Cardiac fibroblast (primary cell): Measurements from ENCODE around the gene AXDND1.
A peak's percentile ranks its signal among the peaks of the same experiment; 100 is the strongest.

Source experiments
- DNase-seq, 2 donors: peaks; one replicate each; pipeline versions ENCODE4 v3.0.0 to v3.0.0-alpha.2; 2010; ENCODE audit warnings: low read depth in 2 of 2
- H3K4me3 ChIP-seq, 2 donors: replicated peaks in 1 of 2; 1 replicate in 1 of 2; 2 replicates in 1 of 2; pipeline ENCODE4 v1.5.1; 2011; ENCODE audit warnings: low read depth in 2 of 2, low read length in 2 of 2, mild to moderate bottlenecking in 2 of 2, moderate library complexity in 1 of 2
- TF ChIP-seq, protein P1 (sequence below): IDR thresholded peaks from one replicate; pipeline ENCODE4 v1.5.1; 2011; ENCODE audit warnings: low read depth, mild to moderate bottlenecking, low read length, inconsistent platforms

AXDND1 gene

DNA sequence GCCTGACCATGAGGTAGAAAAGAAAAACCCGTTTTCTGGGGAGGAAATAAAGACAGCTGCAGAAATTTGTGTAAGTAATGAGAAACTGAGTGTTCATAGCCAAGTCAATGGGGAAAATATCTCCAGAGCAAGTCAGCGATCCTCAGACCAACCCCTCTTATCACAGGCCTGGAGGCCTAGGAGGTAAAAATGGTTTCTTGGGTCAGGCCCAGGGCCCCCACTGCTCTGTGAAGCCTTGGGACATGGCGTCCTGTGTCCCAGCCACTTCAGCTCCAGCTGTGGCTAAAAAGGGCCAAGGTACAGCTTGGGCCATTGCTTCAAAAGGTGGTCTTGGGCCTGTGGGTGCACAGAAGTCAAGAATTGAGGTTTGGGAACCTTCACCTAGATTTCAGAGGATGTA is 108.9 kb downstream of the AXDND1 start:
- no peak overlapping the region for H3K4me3 ChIP-seq
- no peak for DNase-seq
- TF ChIP-seq, protein P1, sequence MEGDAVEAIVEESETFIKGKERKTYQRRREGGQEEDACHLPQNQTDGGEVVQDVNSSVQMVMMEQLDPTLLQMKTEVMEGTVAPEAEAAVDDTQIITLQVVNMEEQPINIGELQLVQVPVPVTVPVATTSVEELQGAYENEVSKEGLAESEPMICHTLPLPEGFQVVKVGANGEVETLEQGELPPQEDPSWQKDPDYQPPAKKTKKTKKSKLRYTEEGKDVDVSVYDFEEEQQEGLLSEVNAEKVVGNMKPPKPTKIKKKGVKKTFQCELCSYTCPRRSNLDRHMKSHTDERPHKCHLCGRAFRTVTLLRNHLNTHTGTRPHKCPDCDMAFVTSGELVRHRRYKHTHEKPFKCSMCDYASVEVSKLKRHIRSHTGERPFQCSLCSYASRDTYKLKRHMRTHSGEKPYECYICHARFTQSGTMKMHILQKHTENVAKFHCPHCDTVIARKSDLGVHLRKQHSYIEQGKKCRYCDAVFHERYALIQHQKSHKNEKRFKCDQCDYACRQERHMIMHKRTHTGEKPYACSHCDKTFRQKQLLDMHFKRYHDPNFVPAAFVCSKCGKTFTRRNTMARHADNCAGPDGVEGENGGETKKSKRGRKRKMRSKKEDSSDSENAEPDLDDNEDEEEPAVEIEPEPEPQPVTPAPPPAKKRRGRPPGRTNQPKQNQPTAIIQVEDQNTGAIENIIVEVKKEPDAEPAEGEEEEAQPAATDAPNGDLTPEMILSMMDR: no peak

DNA sequence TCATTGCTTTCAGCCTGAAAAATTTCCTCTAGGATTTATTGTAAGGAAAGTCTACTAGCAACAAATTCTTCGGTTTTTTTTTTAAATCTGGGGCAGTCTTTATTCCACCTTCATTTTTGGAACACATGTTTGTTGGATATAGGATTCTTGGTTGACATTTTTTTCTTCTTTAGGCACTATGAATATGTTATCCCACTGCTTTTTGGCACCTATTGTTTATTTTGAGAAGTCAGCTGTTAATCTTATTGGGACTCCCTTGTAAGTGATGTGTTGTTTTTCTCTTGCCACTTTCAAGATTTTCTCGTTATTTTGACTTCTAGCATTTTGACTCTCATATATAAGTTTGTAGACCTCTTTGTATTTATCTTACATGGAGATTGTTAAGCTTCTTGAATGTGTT is 110.7 kb downstream of the AXDND1 start:
- no peak for DNase-seq
- no peak overlapping the region for H3K4me3 ChIP-seq
- TF ChIP-seq, protein P1: no peak

DNA sequence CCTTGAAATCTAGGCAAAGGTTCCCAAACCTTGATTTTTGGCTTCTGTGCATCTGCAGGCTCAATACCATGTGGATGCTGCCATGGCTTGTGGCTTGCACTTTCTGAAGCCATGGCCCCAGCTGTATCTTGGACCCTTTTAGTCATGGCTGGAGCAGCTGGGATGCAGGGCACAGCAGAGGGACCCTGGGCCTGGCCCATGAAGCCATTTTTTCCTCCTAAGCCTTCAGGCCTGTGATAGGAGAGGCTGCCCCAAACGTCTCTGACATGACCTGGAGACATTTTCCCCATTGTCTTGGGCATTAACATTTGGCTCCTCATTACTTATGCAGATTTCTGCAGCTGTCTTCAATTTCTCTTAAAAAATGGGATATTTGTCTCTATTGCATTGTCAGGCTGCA is 112.6 kb downstream of the AXDND1 start:
- no peak for DNase-seq
- H3K4me3 ChIP-seq: no peak overlapping the region
- TF ChIP-seq, protein P1: no peak

DNA sequence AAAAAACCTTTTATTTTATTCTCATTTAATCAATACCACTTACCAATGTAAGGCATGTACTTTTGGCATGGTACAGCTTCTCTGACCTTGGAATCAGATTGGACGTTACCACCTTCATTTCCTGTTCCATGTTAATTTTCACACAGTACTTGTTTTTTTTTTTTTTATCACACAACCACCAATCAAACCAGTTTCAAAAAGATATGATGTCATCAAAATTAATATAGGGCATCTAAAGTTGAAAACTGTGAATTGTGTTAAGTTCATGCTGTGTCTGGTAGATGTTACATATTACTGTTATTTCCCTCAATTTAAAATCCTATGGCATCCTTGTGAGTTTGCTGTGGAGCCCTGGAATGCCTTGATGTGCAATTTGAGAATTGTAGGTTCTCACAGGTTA is 124.8 kb downstream of the AXDND1 start:
- TF ChIP-seq, protein P1: no peak
- no peak overlapping the region for H3K4me3 ChIP-seq
- DNase-seq: no peak

DNA sequence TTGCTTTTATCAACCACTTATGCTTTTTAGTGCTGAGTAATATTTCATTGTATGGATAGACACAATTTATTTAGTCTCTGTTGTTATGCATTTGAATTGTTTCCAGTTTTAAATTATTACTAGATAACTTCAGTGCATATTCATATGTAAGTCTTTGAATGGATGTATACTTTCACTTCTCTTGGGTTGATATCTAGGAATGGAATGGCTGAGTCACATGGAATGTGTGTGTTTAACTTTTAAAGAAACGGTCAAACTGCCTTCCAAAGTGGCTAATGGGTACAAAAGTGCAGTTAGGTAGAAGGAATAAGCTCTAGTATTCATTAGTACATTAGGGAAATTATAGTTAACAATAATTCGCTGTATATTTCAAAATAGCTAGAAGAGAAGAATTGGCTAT is 127.6 kb downstream of the AXDND1 start:
- peak in 1 of 2 donors; percentile 15 for DNase-seq
- no peak overlapping the region for H3K4me3 ChIP-seq
- TF ChIP-seq, protein P1: no peak

DNA sequence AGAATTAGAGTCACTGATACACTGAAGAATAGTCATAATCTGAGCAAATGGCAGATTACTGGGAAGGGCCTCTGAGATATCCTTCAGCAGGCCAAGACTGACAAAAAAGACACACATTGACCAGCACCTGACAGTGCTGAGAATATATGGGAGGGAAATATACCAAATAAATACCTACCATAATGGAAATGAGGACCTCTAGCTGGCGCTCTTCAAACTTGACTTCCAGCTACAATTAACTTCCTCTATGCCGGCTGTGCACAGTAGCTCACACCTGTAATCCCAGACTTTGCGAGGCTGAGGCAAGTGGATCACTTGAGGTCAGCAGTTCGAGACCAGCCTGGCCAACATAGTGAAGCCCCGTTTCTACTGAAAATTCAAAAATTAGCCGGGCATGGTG is 140.4 kb downstream of the AXDND1 start:
- no peak overlapping the region for H3K4me3 ChIP-seq
- TF ChIP-seq, protein P1: no peak
- no peak for DNase-seq

DNA sequence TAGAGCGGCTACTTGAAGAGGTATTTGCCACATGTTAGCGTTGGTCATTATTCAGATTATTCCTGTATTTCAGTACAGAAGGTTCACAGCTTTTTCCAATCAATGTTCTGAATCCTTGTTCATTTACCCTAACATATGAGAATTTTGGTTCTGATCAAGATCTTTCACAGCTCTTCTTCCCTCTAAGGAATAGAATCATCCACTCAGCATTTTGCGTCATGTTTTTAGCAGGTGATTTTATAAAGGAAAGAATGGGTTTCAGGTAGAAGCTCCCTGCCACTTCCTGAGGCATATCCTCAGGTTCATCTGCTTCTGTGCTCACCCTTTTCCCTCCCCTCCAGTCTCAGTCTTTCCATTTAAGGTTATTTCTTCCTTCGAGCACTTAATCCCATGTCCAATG is 143.6 kb downstream of the AXDND1 start:
- no peak overlapping the region for H3K4me3 ChIP-seq
- TF ChIP-seq, protein P1: no peak
- no peak for DNase-seq
